IPS-18a (cell line): ENCODE measurements around the gene HIPK2.

Experiments used
- H3K27ac ChIP-seq: one replicate; pipeline ENCODE4 v1.5.1; 2013; ENCODE audit warnings: low read length
- H3K27me3 ChIP-seq: one replicate; pipeline ENCODE4 v1.6.1; 2013; ENCODE audit warnings: mild to moderate bottlenecking, low read length; ENCODE audit not compliant: control insufficient read depth, insufficient read depth
- H3K36me3 ChIP-seq: one replicate; pipeline ENCODE4 v1.6.1; 2013; ENCODE audit warnings: low read depth, low read length; ENCODE audit not compliant: control insufficient read depth
- H3K4me1 ChIP-seq: one replicate; pipeline ENCODE4 v1.6.1; 2013; ENCODE audit warnings: low read depth, low read length; ENCODE audit not compliant: control insufficient read depth
- H3K4me3 ChIP-seq: one replicate; pipeline ENCODE4 v1.5.1; 2013; ENCODE audit warnings: low read length
- H3K9ac ChIP-seq: one replicate; pipeline ENCODE4 v1.6.1; 2013; ENCODE audit warnings: mild to moderate bottlenecking, low read length, moderate library complexity
- H3K9me3 ChIP-seq: one replicate; pipeline ENCODE4 v1.6.1; 2013; ENCODE audit warnings: low read depth, low read length; ENCODE audit not compliant: control insufficient read depth

Gene HIPK2

DNA sequence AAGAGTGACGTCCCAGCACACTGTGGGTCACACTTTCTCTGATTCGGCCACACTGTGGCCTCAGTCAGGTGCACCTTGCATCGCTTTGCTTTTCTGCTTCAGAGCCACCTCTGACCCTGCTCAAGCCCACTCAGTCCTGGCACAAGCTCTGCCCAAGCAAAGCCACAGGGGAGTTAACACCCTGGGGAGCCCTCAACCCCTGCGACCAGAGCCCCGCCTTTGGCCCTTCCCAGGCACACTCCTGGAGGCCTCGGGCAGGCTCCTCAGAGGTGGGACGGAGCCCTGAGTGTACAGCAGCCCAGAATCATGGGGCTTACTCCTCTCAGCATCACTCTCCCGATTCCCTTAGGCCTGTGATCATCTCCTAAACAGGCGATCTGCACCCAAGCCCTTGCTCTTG, 71.0 kb downstream of the HIPK2 start:
- H3K4me3 ChIP-seq: no peak overlapping the region
- no peaks in the 10 kb centered on the region for H3K27me3 ChIP-seq
- peaks cover 11% of the 10 kb centered on the region for H3K4me1 ChIP-seq
- no peaks in the 10 kb centered on the region for H3K36me3 ChIP-seq
- H3K27ac ChIP-seq: no peak overlapping the region
- no peak overlapping the region for H3K9ac ChIP-seq
- no peaks in the 10 kb centered on the region for H3K9me3 ChIP-seq

- Histone ChIP-seq H3K36me3 (no peaks in the 10 kb centered on the region), H3K27me3 (no peaks in the 10 kb centered on the region), H3K9me3 (no peaks in the 10 kb centered on the region), H3K9ac (no peak overlapping the region), H3K27ac (no peak overlapping the region), H3K4me1 (peaks cover 6% of the 10 kb centered on the region), H3K4me3 (no peak overlapping the region)
These were observed 73.4 kb downstream of the HIPK2 start for GRCh38 chr7:139704308-139704879.

GRCh38 chr7:139703487-139704307, 74.1 kb downstream of the HIPK2 start:
- Histone ChIP-seq H3K9me3 (no peaks in the 10 kb centered on the region), H3K4me1 (peaks cover 6% of the 10 kb centered on the region), H3K36me3 (no peaks in the 10 kb centered on the region), H3K4me3 (no peak overlapping the region), H3K27ac (no peak overlapping the region), H3K9ac (no peak overlapping the region), H3K27me3 (no peaks in the 10 kb centered on the region)

GRCh38 chr7:139702811-139703486, 74.8 kb downstream of the HIPK2 start:
- Histone ChIP-seq H3K36me3 (no peaks in the 10 kb centered on the region), H3K4me1 (peaks cover 6% of the 10 kb centered on the region), H3K27me3 (no peaks in the 10 kb centered on the region), H3K9me3 (no peaks in the 10 kb centered on the region), H3K27ac (no peak overlapping the region), H3K9ac (no peak overlapping the region), H3K4me3 (no peak overlapping the region)

DNA sequence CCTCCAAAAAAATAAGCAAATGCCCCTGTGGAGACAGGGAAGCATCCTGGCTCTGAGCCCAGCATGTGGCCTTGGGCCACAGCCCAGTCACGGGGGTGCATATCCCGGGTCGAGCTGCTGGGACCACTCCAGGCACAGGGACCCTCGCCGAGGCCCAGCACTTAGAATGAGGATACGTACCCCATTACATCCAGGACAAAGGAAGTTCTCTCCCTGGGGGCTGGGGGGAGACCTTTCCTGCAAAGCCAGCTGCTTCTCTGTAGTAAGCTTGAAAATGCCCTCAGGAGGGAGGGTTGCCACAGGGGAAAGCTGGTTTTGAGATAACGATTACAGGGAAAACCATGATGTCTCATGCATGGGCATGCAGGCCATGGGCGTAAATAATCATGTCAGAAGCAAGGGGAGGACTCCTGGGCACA, 75.5 kb downstream of the HIPK2 start:
- no peak overlapping the region for H3K4me3 ChIP-seq
- H3K36me3 ChIP-seq: no peaks in the 10 kb centered on the region
- H3K4me1 ChIP-seq: peaks cover 6% of the 10 kb centered on the region
- H3K27ac ChIP-seq: no peak overlapping the region
- no peaks in the 10 kb centered on the region for H3K27me3 ChIP-seq
- H3K9ac ChIP-seq: no peak overlapping the region
- no peaks in the 10 kb centered on the region for H3K9me3 ChIP-seq

GRCh38 chr7:139701908-139702307, 75.9 kb downstream of the HIPK2 start:
- no peak overlapping the region for H3K9ac ChIP-seq
- no peaks in the 10 kb centered on the region for H3K9me3 ChIP-seq
- H3K27me3 ChIP-seq: no peaks in the 10 kb centered on the region
- no peaks in the 10 kb centered on the region for H3K36me3 ChIP-seq
- no peak overlapping the region for H3K4me3 ChIP-seq
- peaks cover 6% of the 10 kb centered on the region for H3K4me1 ChIP-seq
- no peak overlapping the region for H3K27ac ChIP-seq

GRCh38 chr7:139700505-139701235, 77.1 kb downstream of the HIPK2 start:
- Histone ChIP-seq H3K27ac (no peak overlapping the region), H3K9ac (no peak overlapping the region), H3K27me3 (no peaks in the 10 kb centered on the region), H3K4me3 (no peak overlapping the region), H3K9me3 (no peaks in the 10 kb centered on the region), H3K36me3 (no peaks in the 10 kb centered on the region), H3K4me1 (peaks cover 6% of the 10 kb centered on the region)

DNA sequence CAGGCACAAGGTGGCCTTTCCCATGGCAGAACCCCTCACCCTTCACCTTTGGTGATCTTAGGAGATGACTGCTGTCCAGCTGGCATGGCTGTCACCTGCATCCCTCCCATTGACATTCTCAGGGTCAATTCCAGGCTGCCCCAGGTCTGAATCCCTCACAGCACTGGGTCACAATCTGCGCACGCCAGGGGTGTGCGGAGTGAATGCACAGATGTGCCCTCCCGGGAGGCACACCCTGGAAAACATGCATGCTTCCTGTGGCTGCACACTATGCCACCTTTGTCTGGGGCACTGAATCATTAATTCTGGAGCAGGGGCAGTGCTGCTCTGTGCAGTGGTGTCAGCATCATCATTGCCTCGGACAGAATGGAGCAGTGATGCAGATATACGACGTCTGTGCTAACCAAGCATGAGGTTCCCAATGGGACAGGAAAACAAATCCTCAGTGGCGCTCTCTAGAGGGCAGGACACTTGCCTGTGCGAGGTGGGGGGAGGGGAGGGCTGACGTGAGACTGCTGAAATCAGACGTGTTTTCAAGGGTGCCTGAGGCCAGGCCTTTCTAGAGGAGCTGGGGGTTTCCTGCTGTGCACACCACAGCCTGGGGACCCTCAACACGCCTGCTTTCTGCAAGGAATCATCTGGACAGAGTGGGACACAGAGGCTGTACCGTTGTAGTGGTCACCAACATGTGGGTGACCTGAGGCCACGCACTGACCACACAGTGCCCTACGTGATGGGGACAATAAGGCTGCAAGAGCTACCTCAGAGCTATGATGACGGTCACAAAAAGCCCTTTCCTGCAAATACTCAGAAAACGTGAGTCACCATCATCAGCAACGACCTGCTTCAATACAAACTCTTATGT, 77.9 kb downstream of the HIPK2 start:
- peaks cover 6% of the 10 kb centered on the region for H3K4me1 ChIP-seq
- H3K27ac ChIP-seq: no peak overlapping the region
- no peak overlapping the region for H3K9ac ChIP-seq
- no peaks in the 10 kb centered on the region for H3K9me3 ChIP-seq
- H3K27me3 ChIP-seq: no peaks in the 10 kb centered on the region
- no peaks in the 10 kb centered on the region for H3K36me3 ChIP-seq
- no peak overlapping the region for H3K4me3 ChIP-seq

GRCh38 chr7:139698844-139699243, 79.0 kb downstream of the HIPK2 start:
- Histone ChIP-seq H3K9ac (no peak overlapping the region), H3K27me3 (no peaks in the 10 kb centered on the region), H3K27ac (no peak overlapping the region), H3K9me3 (no peaks in the 10 kb centered on the region), H3K4me1 (peaks cover 6% of the 10 kb centered on the region), H3K36me3 (no peaks in the 10 kb centered on the region), H3K4me3 (no peak overlapping the region)

DNA sequence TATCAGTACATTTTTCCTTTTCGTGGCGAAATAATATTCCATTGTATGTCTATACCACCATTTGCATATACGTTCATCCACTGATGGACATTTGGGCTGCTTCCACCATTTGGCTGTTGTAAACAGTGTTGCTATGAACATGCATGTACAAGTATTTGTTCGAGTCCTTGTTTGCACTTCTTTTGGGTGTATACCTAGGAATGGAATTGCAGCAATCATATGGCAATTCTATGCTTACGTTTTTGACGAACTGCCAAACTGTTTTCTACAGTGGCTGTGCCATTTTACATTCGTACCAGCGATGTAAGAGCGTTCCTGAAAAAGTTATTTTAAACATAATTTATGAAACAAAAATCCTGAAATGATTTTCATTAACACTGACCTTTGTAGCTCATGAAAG, 79.5 kb downstream of the HIPK2 start:
- no peak overlapping the region for H3K4me3 ChIP-seq
- peaks cover 6% of the 10 kb centered on the region for H3K4me1 ChIP-seq
- H3K27ac ChIP-seq: no peak overlapping the region
- no peaks in the 10 kb centered on the region for H3K36me3 ChIP-seq
- H3K9me3 ChIP-seq: no peaks in the 10 kb centered on the region
- H3K27me3 ChIP-seq: no peaks in the 10 kb centered on the region
- H3K9ac ChIP-seq: no peak overlapping the region

DNA sequence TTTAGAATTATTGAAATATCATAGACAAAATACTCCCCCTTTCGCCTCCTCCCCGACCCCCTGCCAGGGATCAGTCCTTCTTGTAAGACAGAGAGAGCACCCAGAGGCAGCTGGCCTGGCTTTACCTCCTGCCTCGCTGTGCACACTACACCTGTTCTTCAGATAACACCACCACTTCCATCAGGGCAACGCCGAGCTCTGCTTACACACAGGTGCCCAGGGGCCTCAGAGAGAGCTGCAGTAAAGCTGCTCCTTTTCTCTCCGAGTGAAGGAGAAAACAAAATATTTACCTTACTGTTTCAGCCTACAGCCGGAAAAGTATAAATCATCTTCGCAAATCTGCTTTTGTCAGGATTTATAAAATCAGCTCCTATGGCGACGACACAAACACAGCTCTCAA, 80.7 kb downstream of the HIPK2 start:
- no peaks in the 10 kb centered on the region for H3K27me3 ChIP-seq
- H3K36me3 ChIP-seq: no peaks in the 10 kb centered on the region
- no peaks in the 10 kb centered on the region for H3K9me3 ChIP-seq
- H3K9ac ChIP-seq: no peak overlapping the region
- H3K4me3 ChIP-seq: no peak overlapping the region
- no peaks in the 10 kb centered on the region for H3K4me1 ChIP-seq
- H3K27ac ChIP-seq: no peak overlapping the region
